K562 (cell line): ENCODE measurements around the gene PON2.

Experiments used
- HDAC2 ChIP-seq: fragments of 450-650 bp; IDR thresholded peaks from 2 replicates; pipeline ENCODE4 v1.6.1; 2016; ENCODE audit warnings: mild to moderate bottlenecking
- TF ChIP-seq, protein P1 (sequence below): sonication (generic); formaldehyde crosslinking; IDR thresholded peaks from 2 replicates; pipeline ENCODE4 v1.8.1; 2023; ENCODE audit warnings: mild to moderate bottlenecking, missing genetic modification reagents, moderate library complexity

DNA sequence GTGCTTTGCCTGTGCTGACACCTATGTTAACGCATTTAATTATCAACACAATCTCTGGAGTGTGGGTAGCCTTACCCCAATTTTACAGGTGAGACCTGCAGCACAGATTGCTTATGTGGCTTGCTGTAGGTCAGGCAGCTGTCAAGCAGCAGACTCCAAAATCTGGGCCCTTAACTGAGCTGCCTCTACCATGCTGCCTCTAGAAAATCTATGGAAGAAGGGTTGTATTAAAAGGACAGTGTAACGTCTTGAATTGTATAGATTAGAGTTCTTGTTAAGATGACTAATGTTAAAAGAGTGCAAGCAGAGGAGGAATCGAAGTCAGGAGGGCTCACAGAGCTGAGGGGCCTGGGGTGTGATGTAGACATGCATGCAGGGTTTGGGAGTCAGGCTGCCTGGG is 37.4 kb downstream of the PON2 start:
- no peak for TF ChIP-seq HDAC2
- TF ChIP-seq, protein P1, sequence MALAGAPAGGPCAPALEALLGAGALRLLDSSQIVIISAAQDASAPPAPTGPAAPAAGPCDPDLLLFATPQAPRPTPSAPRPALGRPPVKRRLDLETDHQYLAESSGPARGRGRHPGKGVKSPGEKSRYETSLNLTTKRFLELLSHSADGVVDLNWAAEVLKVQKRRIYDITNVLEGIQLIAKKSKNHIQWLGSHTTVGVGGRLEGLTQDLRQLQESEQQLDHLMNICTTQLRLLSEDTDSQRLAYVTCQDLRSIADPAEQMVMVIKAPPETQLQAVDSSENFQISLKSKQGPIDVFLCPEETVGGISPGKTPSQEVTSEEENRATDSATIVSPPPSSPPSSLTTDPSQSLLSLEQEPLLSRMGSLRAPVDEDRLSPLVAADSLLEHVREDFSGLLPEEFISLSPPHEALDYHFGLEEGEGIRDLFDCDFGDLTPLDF, result no peak
